Measurements from ENCODE around the gene HSH2D.

GRCh38 chr19:16160943-16161560 is 17.6 kb downstream of the HSH2D start:
- TF ChIP-seq CTCF (conservative IDR thresholded peaks at IDR 0.05; ENCODE audit: low read length) (no peak), EZH2phosphoT487 (IDR thresholded peaks at IDR 0.05; ENCODE audit: borderline replicate concordance, low read depth, low read length) (no peak)

All from OCI-LY7 (cell line).